GM10248 (cell line): Measurements from ENCODE around the gene CTTNBP2NL.
"Not testable (repeated sequence)": the region's sequence is repeated elsewhere in the genome, so short reads cannot be mapped to it uniquely, and the experiment has no call there.

ENCODE experiments used
- CTCF ChIA-PET: fragments of 300-600 bp; sonication (Branson Sonifier 250); formaldehyde crosslinking; extraction: SDS; loops from one replicate; lab custom pipeline; 2021; ENCODE audit warnings: antibody characterized with exemption; lab: Yijun Ruan, JAX
- POLR2A ChIA-PET: fragments of 350-650 bp; sonication (Branson Sonifier 250); formaldehyde crosslinking; extraction: SDS; loops from one replicate; lab custom pipeline; 2020; ENCODE audit warnings: antibody characterized with exemption; lab: Yijun Ruan, JAX
- DNase-seq: peaks from one replicate; pipeline ENCODE4 v3.0.0; 2012; ENCODE audit errors: extremely low spot score
- TF ChIP-seq, protein P1 (sequence below): IDR thresholded peaks from 2 replicates; pipeline ENCODE4 v1.5.1; 2012; ENCODE audit warnings: mild to moderate bottlenecking, low read depth; ENCODE audit errors: extremely low read depth, missing control alignments, control extremely low read depth

CTTNBP2NL gene

DNA sequence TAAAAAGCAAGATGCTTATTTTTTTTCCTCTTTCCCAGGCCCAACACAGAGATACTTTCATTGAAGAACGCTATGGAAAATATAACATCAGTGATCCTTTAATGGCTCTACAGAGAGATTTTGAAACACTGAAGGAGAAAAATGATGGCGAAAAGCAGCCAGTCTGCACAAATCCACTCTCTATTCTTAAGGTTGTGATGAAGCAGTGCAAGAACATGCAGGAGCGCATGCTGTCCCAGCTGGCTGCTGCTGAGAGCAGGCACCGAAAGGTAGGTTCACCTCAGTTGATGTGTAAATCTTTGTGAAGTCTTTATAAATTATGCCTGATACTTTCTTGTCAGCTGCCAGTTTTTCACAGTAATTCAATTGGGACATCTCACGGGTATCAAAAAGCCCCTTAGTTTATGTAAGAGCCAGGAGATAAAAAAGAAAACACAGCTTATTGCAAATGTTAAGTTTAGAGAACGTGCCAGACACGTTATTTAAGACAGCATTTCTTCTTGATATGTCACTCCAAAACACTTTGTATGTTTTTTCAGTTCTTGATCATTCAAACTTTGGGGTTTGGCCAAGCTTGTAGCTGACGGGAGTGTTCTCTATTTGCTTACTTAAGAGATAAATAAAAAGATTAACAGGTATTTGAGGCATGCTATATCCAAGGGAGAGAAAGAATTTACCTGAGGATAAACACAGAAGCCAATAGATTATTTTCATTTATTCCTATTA lies 53.1 kb downstream of the CTTNBP2NL start:
- POLR2A ChIA-PET = no interaction called here
- DNase-seq = no peak
- TF ChIP-seq, protein P1, sequence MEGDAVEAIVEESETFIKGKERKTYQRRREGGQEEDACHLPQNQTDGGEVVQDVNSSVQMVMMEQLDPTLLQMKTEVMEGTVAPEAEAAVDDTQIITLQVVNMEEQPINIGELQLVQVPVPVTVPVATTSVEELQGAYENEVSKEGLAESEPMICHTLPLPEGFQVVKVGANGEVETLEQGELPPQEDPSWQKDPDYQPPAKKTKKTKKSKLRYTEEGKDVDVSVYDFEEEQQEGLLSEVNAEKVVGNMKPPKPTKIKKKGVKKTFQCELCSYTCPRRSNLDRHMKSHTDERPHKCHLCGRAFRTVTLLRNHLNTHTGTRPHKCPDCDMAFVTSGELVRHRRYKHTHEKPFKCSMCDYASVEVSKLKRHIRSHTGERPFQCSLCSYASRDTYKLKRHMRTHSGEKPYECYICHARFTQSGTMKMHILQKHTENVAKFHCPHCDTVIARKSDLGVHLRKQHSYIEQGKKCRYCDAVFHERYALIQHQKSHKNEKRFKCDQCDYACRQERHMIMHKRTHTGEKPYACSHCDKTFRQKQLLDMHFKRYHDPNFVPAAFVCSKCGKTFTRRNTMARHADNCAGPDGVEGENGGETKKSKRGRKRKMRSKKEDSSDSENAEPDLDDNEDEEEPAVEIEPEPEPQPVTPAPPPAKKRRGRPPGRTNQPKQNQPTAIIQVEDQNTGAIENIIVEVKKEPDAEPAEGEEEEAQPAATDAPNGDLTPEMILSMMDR = no peak
- CTCF ChIA-PET = interaction anchor here (1.2 to 4.1 kb wide), 2 partner anchors 16 to 17 kb away, joined by 3 to 23 read pairs; no protein-coding TSS in a partner anchor

DNA sequence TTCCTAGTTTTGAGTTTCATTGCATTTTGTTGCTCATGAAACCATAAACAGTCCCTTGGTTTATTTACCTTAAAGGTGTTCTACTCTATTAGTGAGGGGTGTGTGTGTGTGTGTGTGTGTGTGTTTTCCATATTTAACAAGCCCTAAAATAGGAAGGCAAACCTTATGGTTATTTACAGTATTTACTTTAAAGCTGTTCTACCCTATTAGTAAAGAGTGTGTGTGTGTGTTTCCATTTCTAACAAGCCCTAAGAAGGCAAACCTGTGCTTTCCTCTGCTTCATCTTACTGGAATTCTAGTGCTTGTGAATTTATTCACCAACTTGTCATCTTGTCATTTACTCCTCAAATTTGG lies 53.6 kb downstream of the CTTNBP2NL start:
- POLR2A ChIA-PET = no interaction called here
- no peak for DNase-seq
- CTCF ChIA-PET = interaction anchor here (1.2 to 1.9 kb wide), 3 partner anchors 10 to 17 kb away, joined by 3 to 6 read pairs (median 5); no protein-coding TSS in a partner anchor
- TF ChIP-seq, protein P1 = no peak

DNA sequence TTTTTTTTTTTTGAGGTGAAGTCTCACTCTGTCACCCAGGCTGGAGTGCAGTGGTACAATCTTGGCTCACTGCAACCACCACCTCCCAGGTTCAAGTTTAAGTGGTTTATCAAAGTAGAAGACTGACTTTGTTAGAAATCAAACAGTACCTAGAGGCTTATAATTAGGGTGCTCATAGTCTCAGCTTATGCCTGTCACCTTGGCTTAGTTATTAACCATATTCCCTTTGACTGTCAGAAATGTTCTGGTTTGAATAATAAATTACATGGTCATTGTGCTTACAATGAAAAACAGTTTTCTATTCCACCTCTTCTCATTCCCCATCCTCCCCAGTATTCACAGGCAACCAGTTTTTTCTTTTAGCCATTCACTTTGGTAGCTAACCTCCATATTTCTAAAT lies 54.8 kb downstream of the CTTNBP2NL start:
- ChIA-PET CTCF (interaction anchor here (1.4 to 1.9 kb wide), 2 partner anchors 11 to 16 kb away, joined by 5 to 6 read pairs; no protein-coding TSS in a partner anchor), POLR2A (no interaction called here)
- no peak for DNase-seq
- TF ChIP-seq, protein P1 = no peak

DNA sequence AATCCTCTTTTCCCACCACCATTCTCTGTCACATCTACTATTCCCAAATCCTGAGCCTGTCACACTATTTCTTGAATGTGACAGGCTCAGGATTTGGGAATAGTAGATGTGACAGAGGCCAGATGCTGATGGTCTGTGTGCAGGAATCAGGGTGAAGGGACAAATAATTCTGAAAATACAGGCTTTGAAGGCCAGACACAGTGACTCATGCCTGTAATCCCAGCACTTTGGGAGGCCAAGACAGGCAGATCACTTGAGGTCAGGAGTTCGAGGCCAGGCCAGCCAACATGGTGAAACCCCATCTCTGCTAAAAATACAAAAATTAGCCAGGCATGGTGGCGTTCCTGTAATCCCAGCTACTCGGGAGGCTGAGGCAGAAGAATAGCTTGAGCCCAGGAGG lies 55.3 kb downstream of the CTTNBP2NL start:
- CTCF ChIA-PET = interaction anchor here (1.9 kb wide), 1 partner anchor 15 kb away, joined by 6 read pairs; no protein-coding TSS in a partner anchor
- DNase-seq, POLR2A ChIA-PET: not testable (repeated sequence)

DNA sequence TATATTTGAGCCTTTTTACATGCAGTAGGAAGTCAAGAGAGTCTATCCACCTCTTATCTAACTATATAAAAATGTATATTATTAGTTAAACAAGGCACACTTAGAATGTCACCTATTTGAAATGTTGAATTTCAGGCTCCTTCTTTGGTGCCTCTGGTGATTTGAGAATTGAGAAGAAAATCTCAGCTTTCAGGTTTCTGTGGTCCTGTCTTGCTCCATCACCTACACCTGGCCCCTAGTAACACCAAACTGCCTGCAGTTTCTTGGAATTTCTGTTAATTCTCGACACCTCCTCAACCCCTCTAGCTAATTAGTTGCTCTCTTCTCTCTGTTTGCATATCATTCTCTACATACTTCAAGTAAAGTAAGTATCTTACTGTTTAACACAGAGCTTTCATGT lies 57.9 kb downstream of the CTTNBP2NL start:
- no peak for DNase-seq
- CTCF ChIA-PET = interaction anchor here (1.2 kb wide), 1 partner anchor 25 kb away, joined by 4 read pairs; no protein-coding TSS in a partner anchor

DNA sequence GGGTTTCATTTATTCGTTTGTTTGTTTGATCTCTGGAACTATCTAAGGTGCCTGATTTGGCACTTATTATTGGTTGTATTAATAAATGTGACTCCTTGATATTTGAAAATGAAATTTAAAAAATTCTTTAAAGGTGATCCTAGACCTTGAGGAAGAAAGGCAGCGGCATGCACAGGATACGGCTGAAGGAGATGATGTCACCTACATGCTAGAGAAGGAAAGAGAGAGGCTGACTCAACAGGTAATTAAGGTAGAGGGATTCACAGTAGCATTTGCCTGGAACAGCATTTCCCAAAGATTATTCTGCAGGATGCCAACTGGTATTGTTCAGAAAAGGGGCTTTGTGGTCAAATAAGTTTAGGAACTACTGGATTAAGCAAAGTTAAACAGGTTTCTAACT lies 58.3 kb downstream of the CTTNBP2NL start:
- CTCF ChIA-PET = no interaction called here

More for the DNA sequence above, 57.9 kb downstream of the CTTNBP2NL start:
- TF ChIP-seq, protein P1 = no peak
- POLR2A ChIA-PET = no interaction called here

DNA sequence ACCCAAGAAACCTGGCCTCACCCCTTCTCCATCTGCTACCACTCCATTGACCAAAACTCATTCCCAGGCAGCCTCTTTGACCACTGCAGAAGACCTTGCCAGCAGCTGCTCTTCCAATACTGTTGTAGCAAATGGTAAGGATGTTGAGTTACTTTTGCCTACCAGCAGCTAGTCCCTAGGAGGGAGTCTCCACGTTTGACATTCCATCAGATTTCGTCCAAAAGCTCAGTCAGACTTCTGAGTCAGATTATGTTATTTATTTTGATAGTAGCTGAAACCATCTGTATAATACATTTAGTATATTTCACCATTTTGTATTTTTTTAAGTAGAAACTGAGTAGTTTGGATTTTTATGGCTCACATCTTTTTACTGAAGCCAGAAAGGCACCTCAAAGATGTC lies 61.2 kb downstream of the CTTNBP2NL start:
- TF ChIP-seq, protein P1 = no peak
- CTCF ChIA-PET = interaction anchor here (1.4 to 3.1 kb wide), 2 partner anchors 9 to 66 kb away, joined by 5 to 12 read pairs; no protein-coding TSS in a partner anchor
- DNase-seq = no peak

More for the DNA sequence above, 58.3 kb downstream of the CTTNBP2NL start:
- DNase-seq = no peak
- TF ChIP-seq, protein P1 = no peak
- POLR2A ChIA-PET = no interaction called here

More for the DNA sequence above, 61.2 kb downstream of the CTTNBP2NL start:
- POLR2A ChIA-PET = no interaction called here
